ENCODE measurements around the gene ADAMTS2. TPM values are rescaled to one million over a fixed set of nuclear protein-coding genes. Genes with fewer than 3 reads are reported as not detected.

ADAMTS2 gene
- total RNA-seq, 1 experiment from 2014 or later = not detected

DNA sequence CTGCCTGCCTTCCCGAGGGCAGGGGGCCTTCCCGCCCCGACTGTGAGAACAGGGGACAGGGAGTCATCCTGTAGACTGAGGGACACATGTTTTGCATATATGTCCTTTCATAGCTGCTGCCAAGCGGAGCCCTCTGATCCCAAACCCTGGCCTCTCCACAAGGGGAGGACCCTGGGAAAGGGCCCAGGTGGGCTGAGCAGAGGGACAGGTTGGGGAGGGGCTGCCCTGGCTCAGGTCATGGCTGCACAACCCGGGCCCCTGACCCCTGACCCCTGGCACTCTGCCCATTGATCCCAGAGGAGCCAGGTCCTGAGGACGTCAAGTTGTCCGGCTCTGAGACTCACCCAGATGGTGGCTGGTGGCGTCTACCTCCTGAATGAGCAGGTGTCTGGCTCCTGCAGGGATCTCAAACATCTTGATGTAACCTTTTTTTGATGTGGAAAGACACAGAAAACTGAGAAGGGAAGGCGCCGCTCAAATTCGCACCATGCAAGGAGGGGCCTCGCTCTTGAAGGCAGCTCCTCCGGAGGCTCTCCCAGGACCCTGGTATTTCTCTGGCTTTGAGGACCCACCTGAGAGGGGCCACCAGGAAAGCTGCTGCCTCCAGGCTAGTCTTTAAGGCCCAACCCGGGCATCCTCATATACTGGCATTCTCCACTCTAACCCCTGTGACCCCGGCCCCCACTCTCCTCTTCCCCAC is 213.2 kb downstream of the ADAMTS2 start:
- no peaks in the 10 kb centered on the region for H3K27me3 ChIP-seq (ENCODE audit: low read length)
- no peaks in the 10 kb centered on the region for H3K79me2 ChIP-seq (ENCODE audit: low read length)
- H2AFZ ChIP-seq (ENCODE audit: low read length) = no peak overlapping the region
- H3K4me1 ChIP-seq (ENCODE audit: low read length) = no peaks in the 10 kb centered on the region
- H3K9me2 ChIP-seq (replicated peaks; ENCODE audit: insufficient read depth, low read length) = no peaks in the 10 kb centered on the region
- H3K4me3 ChIP-seq (ENCODE audit: low read length) = no peak overlapping the region
- H3K9me3 ChIP-seq (ENCODE audit: low read length) = no peaks in the 10 kb centered on the region
- H3K9ac ChIP-seq (ENCODE audit: low read length) = no peak overlapping the region
- no peak overlapping the region for H3K4me2 ChIP-seq (ENCODE audit: low read depth, low read length, poor library complexity, severe bottlenecking)
- H4K20me1 ChIP-seq (ENCODE audit: insufficient read depth, low read depth, low read length) = no peaks in the 10 kb centered on the region
- no peak overlapping the region for H3K27ac ChIP-seq (ENCODE audit: low read length)
- DNase-seq = no peak
- H3K36me3 ChIP-seq (ENCODE audit: insufficient read depth, low read length) = no peaks in the 10 kb centered on the region

DNA sequence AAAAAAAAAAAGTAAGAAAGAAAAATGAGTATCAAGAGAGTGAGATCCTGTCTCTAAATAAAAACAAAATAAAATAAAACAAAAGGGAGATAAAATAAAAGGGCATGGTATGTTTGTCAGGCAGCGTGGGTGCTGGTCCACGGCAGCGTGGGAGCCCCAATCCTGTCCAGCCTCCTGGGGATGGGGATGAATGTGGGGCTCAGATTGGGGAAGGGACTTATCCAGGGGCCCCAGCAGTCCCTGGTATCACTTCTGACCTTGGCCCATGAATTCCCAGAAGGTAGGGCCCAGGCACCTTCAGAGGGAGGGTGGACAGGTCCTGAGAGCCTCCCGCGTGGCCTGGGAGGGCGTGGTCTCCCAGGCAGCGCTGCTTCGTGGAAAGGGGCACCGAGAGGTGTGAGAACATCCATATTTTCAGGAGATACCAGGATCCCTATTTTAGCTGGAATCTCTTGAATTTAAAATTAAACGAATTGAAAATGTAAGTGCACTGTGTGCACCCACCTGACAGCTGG is 213.9 kb downstream of the ADAMTS2 start:
- Histone ChIP-seq H3K4me3 (ENCODE audit: low read length) (no peak overlapping the region), H3K79me2 (ENCODE audit: low read length) (no peaks in the 10 kb centered on the region), H3K4me1 (ENCODE audit: low read length) (no peaks in the 10 kb centered on the region)

DNA sequence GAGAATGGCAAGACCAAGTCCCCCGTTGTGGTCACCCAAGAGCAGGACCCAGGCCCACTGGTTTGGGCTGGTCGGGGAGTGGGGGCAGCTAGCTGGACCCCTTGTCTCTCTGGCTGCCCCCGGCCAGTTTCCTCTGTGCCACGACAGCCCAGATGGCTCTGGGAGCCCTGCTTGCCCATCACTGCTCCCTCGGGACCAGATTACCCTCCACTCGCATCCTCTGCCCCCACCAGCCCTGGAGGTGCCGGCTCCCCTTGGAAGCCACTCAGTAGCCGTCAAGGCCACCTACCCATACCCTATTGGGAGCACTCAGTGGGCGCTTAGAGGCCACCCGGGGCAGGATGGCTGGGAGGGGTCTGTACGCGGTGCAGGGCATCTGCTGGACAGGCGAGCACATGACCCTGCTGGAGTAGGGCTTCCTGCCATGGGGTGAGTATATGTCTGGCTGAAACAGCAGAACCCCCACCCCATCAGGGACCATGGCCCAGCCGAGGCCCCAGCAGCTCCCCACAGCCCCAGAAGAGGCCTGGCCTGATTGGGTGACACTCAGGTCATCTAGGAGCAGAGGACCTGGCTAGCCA is 215.1 kb downstream of the ADAMTS2 start:
- Histone ChIP-seq H3K9me2 (replicated peaks; ENCODE audit: insufficient read depth, low read length) (no peaks in the 10 kb centered on the region), H3K79me2 (ENCODE audit: low read length) (no peaks in the 10 kb centered on the region), H3K9me3 (ENCODE audit: low read length) (no peaks in the 10 kb centered on the region), H3K27ac (ENCODE audit: low read length) (no peak overlapping the region), H3K4me3 (ENCODE audit: low read length) (no peak overlapping the region), H4K20me1 (ENCODE audit: insufficient read depth, low read depth, low read length) (no peaks in the 10 kb centered on the region), H3K4me1 (ENCODE audit: low read length) (no peaks in the 10 kb centered on the region), H2AFZ (ENCODE audit: low read length) (no peak overlapping the region), H3K36me3 (ENCODE audit: insufficient read depth, low read length) (no peaks in the 10 kb centered on the region), H3K27me3 (ENCODE audit: low read length) (no peaks in the 10 kb centered on the region), H3K4me2 (ENCODE audit: low read depth, low read length, poor library complexity, severe bottlenecking) (no peak overlapping the region), H3K9ac (ENCODE audit: low read length) (no peak overlapping the region)
- no peak for DNase-seq

More for the DNA sequence above, 213.9 kb downstream of the ADAMTS2 start:
- no peak overlapping the region for H2AFZ ChIP-seq (ENCODE audit: low read length)
- no peak overlapping the region for H3K27ac ChIP-seq (ENCODE audit: low read length)
- H3K9ac ChIP-seq (ENCODE audit: low read length) = no peak overlapping the region
- no peaks in the 10 kb centered on the region for H4K20me1 ChIP-seq (ENCODE audit: insufficient read depth, low read depth, low read length)
- H3K36me3 ChIP-seq (ENCODE audit: insufficient read depth, low read length) = no peaks in the 10 kb centered on the region
- no peaks in the 10 kb centered on the region for H3K27me3 ChIP-seq (ENCODE audit: low read length)
- no peak for DNase-seq
- H3K9me2 ChIP-seq (replicated peaks; ENCODE audit: insufficient read depth, low read length) = no peaks in the 10 kb centered on the region
- no peak overlapping the region for H3K4me2 ChIP-seq (ENCODE audit: low read depth, low read length, poor library complexity, severe bottlenecking)
- H3K9me3 ChIP-seq (ENCODE audit: low read length) = no peaks in the 10 kb centered on the region

DNA sequence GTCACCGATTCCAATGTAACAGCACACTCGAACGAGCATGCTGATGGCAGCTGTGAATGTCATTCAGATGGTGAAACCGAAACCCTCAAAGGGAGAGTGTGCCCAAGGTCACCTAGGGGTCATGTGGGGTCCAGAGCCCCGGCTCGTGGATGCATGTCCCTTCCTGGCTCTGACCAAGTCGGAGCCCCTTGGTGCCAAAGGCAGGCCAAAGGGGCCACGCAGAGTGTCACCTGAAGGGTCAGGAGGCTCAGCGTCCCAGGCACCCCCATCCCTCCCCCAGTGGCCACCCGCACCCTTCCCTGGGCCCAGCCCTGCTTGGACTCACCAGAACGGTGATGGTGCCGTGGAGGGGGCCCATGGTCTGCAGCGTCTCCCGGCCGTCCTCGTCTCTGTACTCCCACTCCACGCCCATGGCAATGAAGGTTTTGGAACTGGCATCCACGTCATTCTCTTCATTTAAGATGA is 215.6 kb downstream of the ADAMTS2 start:
- Histone ChIP-seq H3K79me2 (ENCODE audit: low read length) (no peaks in the 10 kb centered on the region), H3K36me3 (ENCODE audit: insufficient read depth, low read length) (no peaks in the 10 kb centered on the region), H3K27me3 (ENCODE audit: low read length) (no peaks in the 10 kb centered on the region), H3K4me3 (ENCODE audit: low read length) (no peak overlapping the region), H4K20me1 (ENCODE audit: insufficient read depth, low read depth, low read length) (no peaks in the 10 kb centered on the region), H3K9ac (ENCODE audit: low read length) (no peak overlapping the region), H3K27ac (ENCODE audit: low read length) (no peak overlapping the region), H3K4me2 (ENCODE audit: low read depth, low read length, poor library complexity, severe bottlenecking) (no peak overlapping the region), H2AFZ (ENCODE audit: low read length) (no peak overlapping the region), H3K9me2 (replicated peaks; ENCODE audit: insufficient read depth, low read length) (no peaks in the 10 kb centered on the region), H3K9me3 (ENCODE audit: low read length) (no peaks in the 10 kb centered on the region), H3K4me1 (ENCODE audit: low read length) (no peaks in the 10 kb centered on the region)
- no peak for DNase-seq

DNA sequence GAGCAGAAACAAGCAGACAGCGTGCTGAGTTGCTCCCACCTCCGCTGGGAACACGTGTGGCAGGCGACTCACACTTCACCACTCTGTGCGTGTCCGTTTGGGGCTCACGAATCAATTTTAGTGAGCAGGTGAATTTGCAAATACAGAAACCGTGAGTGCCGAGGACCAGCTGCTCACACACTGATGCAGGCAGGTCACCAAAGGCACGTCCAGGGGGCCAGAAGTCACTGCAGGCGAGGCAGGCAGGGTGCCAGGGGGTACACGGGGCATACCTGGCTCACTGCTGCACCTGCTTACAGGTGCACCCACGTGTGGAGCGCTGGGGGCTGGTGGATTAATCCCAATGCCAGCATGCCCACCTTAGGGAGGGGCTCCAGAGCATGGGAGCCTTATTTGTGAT is 216.3 kb downstream of the ADAMTS2 start:
- Histone ChIP-seq H3K4me3 (ENCODE audit: low read length) (no peak overlapping the region), H3K27me3 (ENCODE audit: low read length) (no peaks in the 10 kb centered on the region), H3K9ac (ENCODE audit: low read length) (no peak overlapping the region), H3K4me1 (ENCODE audit: low read length) (no peaks in the 10 kb centered on the region), H3K9me2 (replicated peaks; ENCODE audit: insufficient read depth, low read length) (no peaks in the 10 kb centered on the region), H3K36me3 (ENCODE audit: insufficient read depth, low read length) (no peaks in the 10 kb centered on the region), H4K20me1 (ENCODE audit: insufficient read depth, low read depth, low read length) (no peaks in the 10 kb centered on the region), H3K9me3 (ENCODE audit: low read length) (no peaks in the 10 kb centered on the region), H3K27ac (ENCODE audit: low read length) (no peak overlapping the region), H3K79me2 (ENCODE audit: low read length) (no peaks in the 10 kb centered on the region), H3K4me2 (ENCODE audit: low read depth, low read length, poor library complexity, severe bottlenecking) (no peak overlapping the region), H2AFZ (ENCODE audit: low read length) (no peak overlapping the region)
- DNase-seq = no peak

DNA sequence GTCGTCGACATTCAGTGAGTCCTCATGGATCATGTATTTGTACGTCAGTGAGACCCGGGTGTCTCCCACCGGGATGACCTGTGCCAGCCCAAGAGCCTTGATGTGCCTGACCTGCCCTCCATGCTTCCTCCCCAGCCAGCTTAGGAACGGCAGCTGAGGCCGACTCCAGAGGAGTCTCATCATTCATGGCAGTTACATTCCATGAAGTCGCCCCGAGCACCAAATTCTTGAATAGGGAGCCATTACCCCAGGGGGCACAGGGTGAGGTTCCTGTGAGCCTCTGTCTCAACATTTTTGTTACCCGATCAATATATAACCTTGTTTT is 217.3 kb downstream of the ADAMTS2 start:
- Histone ChIP-seq H3K9me2 (replicated peaks; ENCODE audit: insufficient read depth, low read length) (no peaks in the 10 kb centered on the region), H3K79me2 (ENCODE audit: low read length) (no peaks in the 10 kb centered on the region), H3K4me3 (ENCODE audit: low read length) (no peak overlapping the region), H3K9ac (ENCODE audit: low read length) (no peak overlapping the region), H3K36me3 (ENCODE audit: insufficient read depth, low read length) (no peaks in the 10 kb centered on the region), H3K27ac (ENCODE audit: low read length) (no peak overlapping the region), H2AFZ (ENCODE audit: low read length) (no peak overlapping the region), H3K9me3 (ENCODE audit: low read length) (no peaks in the 10 kb centered on the region), H4K20me1 (ENCODE audit: insufficient read depth, low read depth, low read length) (no peaks in the 10 kb centered on the region), H3K27me3 (ENCODE audit: low read length) (no peaks in the 10 kb centered on the region), H3K4me1 (ENCODE audit: low read length) (no peaks in the 10 kb centered on the region), H3K4me2 (ENCODE audit: low read depth, low read length, poor library complexity, severe bottlenecking) (no peak overlapping the region)
- no peak for DNase-seq

DNA sequence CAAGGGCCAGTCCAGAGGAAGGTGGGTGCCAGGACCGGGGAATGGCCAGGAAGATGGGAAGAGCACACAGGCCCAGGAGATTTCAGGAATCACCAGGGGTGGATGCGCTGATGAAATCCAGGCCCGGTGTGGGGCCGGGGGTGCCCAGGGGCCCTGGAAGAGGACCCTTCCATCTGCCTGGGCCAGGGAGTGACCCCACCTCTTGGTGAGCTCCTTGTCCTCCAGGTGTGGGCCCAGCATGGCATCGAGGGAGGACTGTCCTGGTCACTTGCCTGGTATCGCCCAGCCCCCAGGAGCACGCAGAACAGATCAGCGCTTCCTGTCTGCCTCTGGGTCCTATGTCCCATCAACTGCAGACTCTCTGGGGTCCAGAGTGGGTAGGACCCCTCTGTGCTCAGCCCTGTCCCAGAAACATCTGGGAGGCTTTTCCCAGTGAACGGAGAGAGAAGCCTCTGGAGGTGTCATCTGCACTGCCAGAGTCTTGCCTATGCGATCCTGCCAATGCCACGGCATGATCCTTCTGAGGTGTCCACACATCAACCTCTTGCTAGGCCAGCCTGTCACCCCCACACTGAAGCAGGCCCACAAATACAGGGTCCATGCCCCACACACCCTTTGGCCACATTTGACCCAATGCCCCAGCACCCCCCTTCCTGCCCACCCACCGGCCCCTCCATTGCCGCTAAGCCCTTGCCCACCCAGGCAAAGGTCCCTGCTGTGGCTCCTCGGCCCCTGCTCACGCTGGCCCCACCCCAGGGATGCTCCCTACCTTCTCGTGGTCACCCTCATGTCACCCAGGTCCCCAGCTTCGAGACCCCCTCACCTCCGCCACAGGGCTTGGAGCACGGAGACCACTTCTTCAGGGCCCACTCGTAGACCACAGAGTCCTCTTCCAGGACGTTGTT is 217.9 kb downstream of the ADAMTS2 start:
- H3K4me3 ChIP-seq (ENCODE audit: low read length) = no peak overlapping the region
- no peaks in the 10 kb centered on the region for H3K9me2 ChIP-seq (replicated peaks; ENCODE audit: insufficient read depth, low read length)
- no peaks in the 10 kb centered on the region for H3K4me1 ChIP-seq (ENCODE audit: low read length)
- no peaks in the 10 kb centered on the region for H3K36me3 ChIP-seq (ENCODE audit: insufficient read depth, low read length)
- no peaks in the 10 kb centered on the region for H4K20me1 ChIP-seq (ENCODE audit: insufficient read depth, low read depth, low read length)
- no peaks in the 10 kb centered on the region for H3K79me2 ChIP-seq (ENCODE audit: low read length)
- H3K9me3 ChIP-seq (ENCODE audit: low read length) = no peaks in the 10 kb centered on the region
- no peaks in the 10 kb centered on the region for H3K27me3 ChIP-seq (ENCODE audit: low read length)
- no peak overlapping the region for H3K9ac ChIP-seq (ENCODE audit: low read length)
- DNase-seq = no peak
- H3K4me2 ChIP-seq (ENCODE audit: low read depth, low read length, poor library complexity, severe bottlenecking) = no peak overlapping the region
- no peak overlapping the region for H2AFZ ChIP-seq (ENCODE audit: low read length)
- H3K27ac ChIP-seq (ENCODE audit: low read length) = no peak overlapping the region

DNA sequence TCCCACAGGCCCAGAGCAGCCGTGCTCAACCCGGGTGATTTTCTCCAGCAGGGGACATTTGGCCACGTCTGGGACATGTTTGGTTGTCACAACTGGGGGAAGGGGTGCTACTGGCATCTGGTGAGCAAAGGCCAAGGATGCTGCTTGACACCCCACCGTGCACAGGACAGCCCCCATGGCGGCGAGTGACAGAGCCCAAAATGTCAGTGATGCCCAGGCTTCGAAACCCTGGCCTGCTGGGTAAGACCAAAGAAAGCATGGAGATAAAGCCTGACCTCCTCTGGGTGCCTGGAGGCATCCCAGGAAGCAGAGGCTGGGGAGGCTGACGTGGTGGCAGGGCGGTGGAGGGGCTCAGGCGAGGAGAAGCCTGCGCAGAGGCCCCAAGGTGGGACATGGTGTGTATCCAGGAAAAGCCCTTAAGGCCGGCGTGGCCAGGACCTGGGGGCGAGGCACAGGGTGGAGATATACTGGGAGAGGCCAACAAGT is 218.7 kb downstream of the ADAMTS2 start:
- no peak overlapping the region for H3K4me2 ChIP-seq (ENCODE audit: low read depth, low read length, poor library complexity, severe bottlenecking)
- H3K27ac ChIP-seq (ENCODE audit: low read length) = no peak overlapping the region
- no peaks in the 10 kb centered on the region for H3K27me3 ChIP-seq (ENCODE audit: low read length)
- no peak overlapping the region for H3K4me3 ChIP-seq (ENCODE audit: low read length)
- H3K9me2 ChIP-seq (replicated peaks; ENCODE audit: insufficient read depth, low read length) = no peaks in the 10 kb centered on the region
- no peaks in the 10 kb centered on the region for H3K79me2 ChIP-seq (ENCODE audit: low read length)
- no peaks in the 10 kb centered on the region for H4K20me1 ChIP-seq (ENCODE audit: insufficient read depth, low read depth, low read length)
- no peak overlapping the region for H2AFZ ChIP-seq (ENCODE audit: low read length)
- H3K9ac ChIP-seq (ENCODE audit: low read length) = no peak overlapping the region
- DNase-seq = no peak
- H3K9me3 ChIP-seq (ENCODE audit: low read length) = no peaks in the 10 kb centered on the region
- no peaks in the 10 kb centered on the region for H3K4me1 ChIP-seq (ENCODE audit: low read length)
- no peaks in the 10 kb centered on the region for H3K36me3 ChIP-seq (ENCODE audit: insufficient read depth, low read length)
